Thoracic aorta (tissue), 2 donors: Measurements from ENCODE around the gene NF1. TPM values are rescaled to one million over a fixed set of nuclear protein-coding genes. Genes with fewer than 3 reads are reported as not detected.

Experiments
- ATAC-seq: fragments of 150-250 bp; one replicate; pipeline ENCODE4 v1.8.0; 2017; ENCODE audit warnings: low read depth; ENCODE audit not compliant: insufficient number of reproducible peaks, low FRiP score
- DNase-seq: peaks from one replicate; pipeline ENCODE4 v3.0.0-alpha.2; 2020; ENCODE audit warnings: low spot score
- H3K27ac ChIP-seq, 2 donors: fragments of 200-600 bp; sonication (generic); 1 replicate in 1 of 2; 2 replicates in 1 of 2; pipeline ENCODE4 v1.5.1; 2016; ENCODE audit warnings: mild to moderate bottlenecking in 2 of 2, moderate library complexity in 2 of 2
- H3K27me3 ChIP-seq: fragments of 200-600 bp; sonication (generic); replicated peaks from 2 replicates; pipeline ENCODE4 v1.6.0; 2016; ENCODE audit warnings: mild to moderate bottlenecking; ENCODE audit not compliant: insufficient read depth
- H3K36me3 ChIP-seq: fragments of 200-600 bp; sonication (generic); one replicate; pipeline ENCODE4 v1.5.1; 2016
- H3K4me1 ChIP-seq, 2 donors: fragments of 200-600 bp; sonication (generic); 1 replicate in 1 of 2; 2 replicates in 1 of 2; pipeline versions ENCODE4 v1.5.1 to v1.6.0; 2016; ENCODE audit warnings: low read depth in 2 of 2, mild to moderate bottlenecking in 1 of 2; ENCODE audit not compliant: control insufficient read depth in 1 of 2
- H3K4me3 ChIP-seq: fragments of 200-600 bp; sonication (generic); 2 replicates; pipeline ENCODE4 v1.5.1; 2016; ENCODE audit warnings: mild to moderate bottlenecking
- H3K9me3 ChIP-seq: fragments of 200-600 bp; sonication (generic); 2 replicates; pipeline ENCODE4 v1.5.1; 2016
- CTCF ChIP-seq: fragments of 200-600 bp; sonication (generic); IDR thresholded peaks from one replicate; pipeline ENCODE4 v1.5.1; 2019; ENCODE audit warnings: antibody characterized with exemption
- total RNA-seq, 2 donors: library from RNA; depleted of rRNA; stranded (reverse); fragments of >200 nt; gene quantifications; one replicate each; pipeline versions ENCODE4 v1.1.0 to v1.2.3, GENCODE V29; 2016

Gene NF1
- total RNA-seq, 2 donors from 2014 or later: 60.9 to 105 TPM

DNA sequence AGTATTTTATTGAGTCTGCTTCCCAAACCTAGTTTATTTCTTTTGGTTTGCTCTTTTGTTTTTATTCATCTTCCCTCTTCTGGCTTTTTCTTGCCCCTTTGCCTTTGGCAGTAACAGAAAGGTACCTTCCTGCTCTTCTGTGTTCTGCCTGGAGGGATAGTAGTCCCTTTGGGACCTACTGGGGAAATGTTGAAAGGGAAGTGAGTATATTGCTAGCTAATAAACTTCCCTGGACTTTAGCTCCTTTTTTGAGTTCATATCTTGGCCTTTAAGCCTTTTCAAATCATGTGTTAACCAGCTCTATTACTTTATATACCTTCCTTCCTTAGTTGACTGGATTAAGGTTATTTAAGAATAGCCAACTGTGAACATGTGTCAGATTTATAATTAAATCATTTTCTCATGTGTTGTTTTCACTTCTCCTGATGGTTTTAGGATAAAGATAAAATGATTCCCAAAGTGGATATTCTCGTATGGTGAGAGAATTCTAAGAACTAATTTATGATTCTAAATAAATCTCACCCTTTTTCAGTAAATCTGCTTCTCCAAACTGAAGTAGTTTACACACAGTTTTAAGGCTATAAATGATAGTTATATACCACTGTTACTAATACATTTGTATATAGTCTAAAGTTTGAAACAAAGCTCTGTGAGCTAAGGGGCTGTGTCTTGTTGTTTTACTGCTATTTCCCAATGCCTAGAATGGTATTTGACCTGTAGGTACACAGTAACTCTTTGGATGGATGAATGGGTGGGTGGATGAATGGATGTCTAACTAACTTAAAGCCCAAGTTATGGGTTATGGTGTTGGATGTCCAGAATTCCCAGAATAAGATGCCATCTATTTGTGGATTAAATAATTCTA is 156.6 kb downstream of the NF1 start:
- Histone ChIP-seq H3K4me3 (no peak overlapping the region), H3K9me3 (no peaks in the 10 kb centered on the region), H3K27me3 (no peaks in the 10 kb centered on the region), H3K36me3 (no peaks in the 10 kb centered on the region), H3K4me1 (peaks cover 12 to 16% of the 10 kb centered on the region in 2 donors), H3K27ac (peak overlapping the region; percentile 5 to 39)
- no peak for TF ChIP-seq CTCF
- DNase-seq (no peak), ATAC-seq (no peak)

GRCh38 chr17:31251970-31252328 is 157.2 kb downstream of the NF1 start:
- Histone ChIP-seq H3K36me3 (no peaks in the 10 kb centered on the region), H3K27me3 (no peaks in the 10 kb centered on the region), H3K27ac (no peak overlapping the region), H3K4me3 (no peak overlapping the region), H3K9me3 (no peaks in the 10 kb centered on the region), H3K4me1 (peaks cover 12 to 16% of the 10 kb centered on the region in 2 donors)
- ATAC-seq: no peak
- DNase-seq: no peak
- no peak for TF ChIP-seq CTCF

DNA sequence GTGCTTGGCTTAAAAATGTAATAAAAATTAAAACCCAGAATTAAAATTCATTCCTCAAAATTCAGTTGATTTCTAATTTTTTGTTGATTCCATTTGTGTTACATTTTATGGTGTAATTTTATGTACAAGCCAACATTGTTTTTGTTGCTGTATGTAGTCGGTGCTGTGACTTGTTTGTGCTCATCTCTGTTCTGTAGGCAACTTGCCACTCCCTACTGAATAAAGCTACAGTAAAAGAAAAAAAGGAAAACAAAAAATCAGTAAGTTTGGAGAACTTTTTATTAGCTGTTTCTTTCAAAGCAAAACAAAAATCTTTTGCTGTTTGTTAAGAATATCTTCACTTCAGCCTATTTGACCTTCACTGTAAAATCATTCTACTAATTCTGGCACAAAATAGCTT is 158.0 kb downstream of the NF1 start:
- TF ChIP-seq CTCF: no peak
- Histone ChIP-seq H3K9me3 (no peaks in the 10 kb centered on the region), H3K36me3 (no peaks in the 10 kb centered on the region), H3K4me1 (peaks cover 12 to 16% of the 10 kb centered on the region in 2 donors), H3K27me3 (no peaks in the 10 kb centered on the region), H3K27ac (no peak overlapping the region), H3K4me3 (no peak overlapping the region)
- DNase-seq (no peak), ATAC-seq (no peak)

DNA sequence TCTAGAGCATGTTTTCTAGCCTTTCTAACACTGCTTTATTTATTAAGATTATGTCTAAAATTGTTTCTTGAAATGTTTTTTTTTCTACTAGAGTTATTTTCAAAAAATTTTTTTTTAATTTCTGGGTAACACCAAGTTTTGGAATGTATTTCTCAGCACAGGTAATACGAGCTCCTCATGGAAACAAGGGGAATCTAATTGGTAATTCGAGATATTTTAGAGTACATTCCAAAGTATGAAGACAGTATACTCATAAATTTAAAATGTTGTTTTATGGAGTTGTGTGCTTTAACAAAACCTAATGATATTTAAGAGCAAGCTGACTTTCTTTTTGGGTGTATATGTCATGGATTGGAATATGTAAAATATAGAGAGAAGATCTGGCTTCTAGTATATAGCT is 159.9 kb downstream of the NF1 start:
- no peak for ATAC-seq
- no peak for DNase-seq
- no peaks in the 10 kb centered on the region for H3K27me3 ChIP-seq
- peaks cover 12 to 16% of the 10 kb centered on the region in 2 donors for H3K4me1 ChIP-seq
- H3K4me3 ChIP-seq: no peak overlapping the region
- H3K9me3 ChIP-seq: no peaks in the 10 kb centered on the region
- H3K27ac ChIP-seq: no peak overlapping the region
- TF ChIP-seq CTCF: no peak
- H3K36me3 ChIP-seq: peaks cover 7% of the 10 kb centered on the region

- H3K27ac ChIP-seq: no peak overlapping the region
- H3K36me3 ChIP-seq: peaks cover 11% of the 10 kb centered on the region
- no peaks in the 10 kb centered on the region for H3K27me3 ChIP-seq
- no peaks in the 10 kb centered on the region for H3K4me1 ChIP-seq
- DNase-seq (no peak), ATAC-seq (no peak)
- TF ChIP-seq CTCF: no peak
- no peak overlapping the region for H3K4me3 ChIP-seq
- H3K9me3 ChIP-seq: no peaks in the 10 kb centered on the region
Observed at GRCh38 chr17:31256936-31257335, 162.2 kb downstream of the NF1 start.
